ENCODE results near the gene NRXN3. TPM values are rescaled to one million over a fixed set of nuclear protein-coding genes. Genes with fewer than 3 reads are reported as not detected.

The NRXN3 gene
- polyA plus RNA-seq, 1 donor from 2014 or later: 110 TPM

- Histone ChIP-seq H3K9me3 (ENCODE audit: low read length) (no peaks in the 10 kb centered on the region), H3K4me2 (ENCODE audit: low read length) (no peak overlapping the region), H3K27ac (ENCODE audit: low read length) (no peak overlapping the region), H3K79me2 (replicated peaks; ENCODE audit: insufficient read depth, low read length) (peaks cover 8% of the 10 kb centered on the region), H2AFZ (ENCODE audit: low read depth, low read length) (no peak overlapping the region), H3F3A (ENCODE audit: insufficient read depth, low read length, poor library complexity, severe bottlenecking) (no peaks in the 10 kb centered on the region), H3K9ac (ENCODE audit: low read length) (no peak overlapping the region), H3K4me3 (ENCODE audit: low read length) (no peak overlapping the region), H3K27me3 (ENCODE audit: insufficient read depth, low read depth, low read length) (no peaks in the 10 kb centered on the region), H3K9me2 (ENCODE audit: insufficient read depth, low read length) (no peaks in the 10 kb centered on the region), H3K36me3 (ENCODE audit: insufficient read depth, low read length) (no peaks in the 10 kb centered on the region), H4K20me1 (ENCODE audit: insufficient read depth) (no peaks in the 10 kb centered on the region)
- TF ChIP-seq TAF1 (IDR thresholded peaks at IDR 0.05; ENCODE audit: low read depth) (no peak), MXI1 (conservative IDR thresholded peaks at IDR 0.05; ENCODE audit: poor library complexity, severe bottlenecking) (no peak), SMC3 (conservative IDR thresholded peaks at IDR 0.05; ENCODE audit: poor library complexity) (no peak), EP300 (conservative IDR thresholded peaks at IDR 0.05; ENCODE audit: poor library complexity, severe bottlenecking) (no peak), POLR2AphosphoS5 (IDR thresholded peaks at IDR 0.05) (no peak), REST (IDR thresholded peaks at IDR 0.05; ENCODE audit: borderline replicate concordance) (no peak), RAD21 (conservative IDR thresholded peaks at IDR 0.05) (no peak), EZH2 (IDR thresholded peaks at IDR 0.05; ENCODE audit: borderline replicate concordance, insufficient read depth, low read length, poor library complexity, severe bottlenecking) (no peak), CTCF (IDR thresholded peaks at IDR 0.05; ENCODE audit: poor library complexity, severe bottlenecking) (no peak)
These were observed 1206.4 kb downstream of the NRXN3 start for GRCh38 chr14:79376557-79376956.

- Histone ChIP-seq H3K9me3 (ENCODE audit: low read length) (no peaks in the 10 kb centered on the region), H2AFZ (ENCODE audit: low read depth, low read length) (no peak overlapping the region), H3K79me2 (replicated peaks; ENCODE audit: insufficient read depth, low read length) (peaks cover 15% of the 10 kb centered on the region), H3K36me3 (ENCODE audit: insufficient read depth, low read length) (no peaks in the 10 kb centered on the region), H4K20me1 (ENCODE audit: insufficient read depth) (no peaks in the 10 kb centered on the region), H3K27me3 (ENCODE audit: insufficient read depth, low read depth, low read length) (no peaks in the 10 kb centered on the region), H3K4me3 (ENCODE audit: low read length) (no peak overlapping the region), H3K9ac (ENCODE audit: low read length) (no peak overlapping the region), H3K9me2 (ENCODE audit: insufficient read depth, low read length) (no peaks in the 10 kb centered on the region), H3F3A (ENCODE audit: insufficient read depth, low read length, poor library complexity, severe bottlenecking) (no peaks in the 10 kb centered on the region), H3K27ac (ENCODE audit: low read length) (no peak overlapping the region), H3K4me2 (ENCODE audit: low read length) (no peak overlapping the region)
- TF ChIP-seq MXI1 (conservative IDR thresholded peaks at IDR 0.05; ENCODE audit: poor library complexity, severe bottlenecking): no peak
- no peak for TF ChIP-seq TAF1 (IDR thresholded peaks at IDR 0.05; ENCODE audit: low read depth)
- TF ChIP-seq RAD21 (conservative IDR thresholded peaks at IDR 0.05): no peak
- TF ChIP-seq SMC3 (conservative IDR thresholded peaks at IDR 0.05; ENCODE audit: poor library complexity): no peak
- TF ChIP-seq EZH2 (IDR thresholded peaks at IDR 0.05; ENCODE audit: borderline replicate concordance, insufficient read depth, low read length, poor library complexity, severe bottlenecking): no peak
- no peak for TF ChIP-seq POLR2AphosphoS5 (IDR thresholded peaks at IDR 0.05)
- TF ChIP-seq CTCF (IDR thresholded peaks at IDR 0.05; ENCODE audit: poor library complexity, severe bottlenecking): no peak
These were observed 1207.8 kb downstream of the NRXN3 start for GRCh38 chr14:79378020-79378419.
